Neural cell (in vitro differentiated cells): ENCODE data around the gene DCP1A. TPM values are rescaled to one million over a fixed set of nuclear protein-coding genes. Genes with fewer than 3 reads are reported as not detected.
"Not testable (repeated sequence)": the region's sequence is repeated elsewhere in the genome, so short reads cannot be mapped to it uniquely, and the experiment has no call there.

Experiments used
- H2AFZ ChIP-seq: fragments of 200-600, 300-800 bp; sonication (generic), shearing (Covaris generic); 2 replicates; pipeline ENCODE4 v1.6.0; 2014; ENCODE audit warnings: low read depth, mild to moderate bottlenecking, antibody characterized with exemption, low read length, moderate library complexity
- H3F3A ChIP-seq: fragments of 200-600 bp; shearing (Covaris generic); 2 replicates; pipeline ENCODE4 v1.6.1; 2016; ENCODE audit warnings: mild to moderate bottlenecking, moderate library complexity, mixed read lengths, antibody characterized with exemption, low read length; ENCODE audit not compliant: insufficient read depth, poor library complexity, severe bottlenecking
- H3K27ac ChIP-seq: fragments of 200-600, 300-800 bp; sonication (generic), shearing (Covaris generic); 2 replicates; pipeline ENCODE4 v1.5.1; 2014; ENCODE audit warnings: mild to moderate bottlenecking, low read length, moderate library complexity
- H3K27me3 ChIP-seq: fragments of 300-800, 200-600 bp; sonication (generic), shearing (Covaris generic); 2 replicates; pipeline ENCODE4 v1.6.0; 2014; ENCODE audit warnings: mild to moderate bottlenecking, low read depth, low read length, moderate library complexity; ENCODE audit not compliant: insufficient read depth
- H3K36me3 ChIP-seq: fragments of 300-800, 200-600 bp; sonication (generic), shearing (Covaris generic); 2 replicates; pipeline ENCODE4 v1.5.1; 2014; ENCODE audit warnings: mild to moderate bottlenecking, antibody characterized with exemption, low read length, moderate library complexity; ENCODE audit not compliant: insufficient read depth
- H3K4me2 ChIP-seq: fragments of 300-800, 200-600 bp; sonication (generic), shearing (Covaris generic); 2 replicates; pipeline ENCODE4 v1.6.0; 2014; ENCODE audit warnings: mild to moderate bottlenecking, low read length
- H3K4me3 ChIP-seq: fragments of 300-800, 200-600 bp; sonication (generic), shearing (Covaris generic); 2 replicates; pipeline ENCODE4 v1.5.1; 2014; ENCODE audit warnings: mild to moderate bottlenecking, low read length, moderate library complexity
- H3K79me2 ChIP-seq: fragments of 200-600 bp; shearing (Covaris generic); replicated peaks from 2 replicates; pipeline ENCODE4 v1.6.0; 2014; ENCODE audit warnings: mild to moderate bottlenecking, low read length, moderate library complexity; ENCODE audit not compliant: insufficient read depth
- H3K9ac ChIP-seq: fragments of 300-800, 200-600 bp; sonication (generic), shearing (Covaris generic); 2 replicates; pipeline ENCODE4 v1.6.1; 2016; ENCODE audit warnings: mild to moderate bottlenecking, low read length, mixed read lengths
- H3K9me2 ChIP-seq: fragments of 200-600 bp; shearing (Covaris generic); 2 replicates; pipeline ENCODE4 v1.6.1; 2016; ENCODE audit warnings: mild to moderate bottlenecking, low read length, mixed read lengths; ENCODE audit not compliant: insufficient read depth
- H3K9me3 ChIP-seq: fragments of 200-600, 300-800 bp; sonication (generic), shearing (Covaris generic); 2 replicates; pipeline ENCODE4 v1.6.1; 2016; ENCODE audit warnings: mild to moderate bottlenecking, mixed run types, low read length, moderate library complexity, mixed read lengths
- H4K20me1 ChIP-seq: fragments of 200-600 bp; shearing (Covaris generic); 2 replicates; pipeline ENCODE4 v1.6.1; 2016; ENCODE audit warnings: mild to moderate bottlenecking, mixed run types; ENCODE audit not compliant: insufficient read depth
- EP300 ChIP-seq: fragments of 450-650 bp; conservative IDR thresholded peaks from 2 replicates; pipeline ENCODE4 v1.6.1; 2014; ENCODE audit warnings: antibody characterized with exemption, mild to moderate bottlenecking, moderate library complexity; ENCODE audit not compliant: poor library complexity, severe bottlenecking
- MXI1 ChIP-seq: fragments of 450-650 bp; conservative IDR thresholded peaks from 2 replicates; pipeline ENCODE4 v1.6.1; 2014; ENCODE audit warnings: antibody characterized with exemption, mild to moderate bottlenecking; ENCODE audit not compliant: poor library complexity, severe bottlenecking
- POLR2AphosphoS5 ChIP-seq: IDR thresholded peaks from 2 replicates; pipeline ENCODE4 v1.6.1; 2012
- RAD21 ChIP-seq: fragments of 450-650 bp; conservative IDR thresholded peaks from 2 replicates; pipeline ENCODE4 v1.6.1; 2014; ENCODE audit warnings: antibody characterized with exemption, mild to moderate bottlenecking, moderate library complexity
- SMC3 ChIP-seq: fragments of 450-650 bp; conservative IDR thresholded peaks from 2 replicates; pipeline ENCODE4 v1.6.1; 2014; ENCODE audit warnings: antibody characterized with exemption, mild to moderate bottlenecking, moderate library complexity; ENCODE audit not compliant: poor library complexity
- TAF1 ChIP-seq: IDR thresholded peaks from 2 replicates; pipeline ENCODE4 v1.6.1; 2012; ENCODE audit warnings: low read depth
- polyA plus RNA-seq: library from polyadenylated mRNA; depleted of rRNA; stranded (reverse); fragments of >200 nt; gene quantifications from 2 replicates; pipeline ENCODE4 v1.2.3, GENCODE V29; 2014
- TF ChIP-seq, protein P1 (sequence below): fragments of 450-650 bp; IDR thresholded peaks from 2 replicates; pipeline ENCODE4 v1.5.1; 2014; ENCODE audit warnings: antibody characterized with exemption, mild to moderate bottlenecking, moderate library complexity; ENCODE audit not compliant: poor library complexity, severe bottlenecking
- TF ChIP-seq, protein P2 (sequence below): IDR thresholded peaks from 2 replicates; pipeline ENCODE4 v1.6.1; 2012; ENCODE audit warnings: borderline replicate concordance

Gene DCP1A
- polyA plus RNA-seq, 1 donor from 2014 or later = 12.5 TPM

DNA sequence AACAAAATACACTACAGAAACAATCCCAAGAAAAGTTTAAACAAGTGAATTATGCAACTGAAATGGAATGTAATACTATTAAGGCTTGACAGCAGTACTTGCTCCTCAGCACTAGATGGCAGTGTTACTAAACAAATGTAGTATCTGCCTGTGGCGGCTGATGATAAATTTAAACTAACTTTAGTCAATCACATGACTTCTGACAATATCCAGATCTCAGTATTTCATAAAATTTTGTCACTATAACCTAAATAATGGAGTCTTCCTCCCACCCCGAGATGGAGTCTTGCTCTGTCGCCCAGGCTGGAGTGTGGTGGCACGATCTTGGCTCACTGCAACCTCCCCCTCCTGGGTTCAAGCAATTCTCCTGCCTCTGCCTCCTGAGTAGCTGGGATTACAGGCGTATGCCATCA is 47.7 kb downstream of the DCP1A start:
- H3F3A ChIP-seq, H3K9me2 ChIP-seq, H3K4me2 ChIP-seq, H3K9me3 ChIP-seq, H3K79me2 ChIP-seq, H4K20me1 ChIP-seq, H3K27me3 ChIP-seq, H3K27ac ChIP-seq, H3K9ac ChIP-seq, H3K4me3 ChIP-seq, H2AFZ ChIP-seq, H3K36me3 ChIP-seq: not testable (repeated sequence)
- TF ChIP-seq RAD21 (peak; percentile 94), SMC3 (peak; percentile 90)
- TF ChIP-seq, protein P1, sequence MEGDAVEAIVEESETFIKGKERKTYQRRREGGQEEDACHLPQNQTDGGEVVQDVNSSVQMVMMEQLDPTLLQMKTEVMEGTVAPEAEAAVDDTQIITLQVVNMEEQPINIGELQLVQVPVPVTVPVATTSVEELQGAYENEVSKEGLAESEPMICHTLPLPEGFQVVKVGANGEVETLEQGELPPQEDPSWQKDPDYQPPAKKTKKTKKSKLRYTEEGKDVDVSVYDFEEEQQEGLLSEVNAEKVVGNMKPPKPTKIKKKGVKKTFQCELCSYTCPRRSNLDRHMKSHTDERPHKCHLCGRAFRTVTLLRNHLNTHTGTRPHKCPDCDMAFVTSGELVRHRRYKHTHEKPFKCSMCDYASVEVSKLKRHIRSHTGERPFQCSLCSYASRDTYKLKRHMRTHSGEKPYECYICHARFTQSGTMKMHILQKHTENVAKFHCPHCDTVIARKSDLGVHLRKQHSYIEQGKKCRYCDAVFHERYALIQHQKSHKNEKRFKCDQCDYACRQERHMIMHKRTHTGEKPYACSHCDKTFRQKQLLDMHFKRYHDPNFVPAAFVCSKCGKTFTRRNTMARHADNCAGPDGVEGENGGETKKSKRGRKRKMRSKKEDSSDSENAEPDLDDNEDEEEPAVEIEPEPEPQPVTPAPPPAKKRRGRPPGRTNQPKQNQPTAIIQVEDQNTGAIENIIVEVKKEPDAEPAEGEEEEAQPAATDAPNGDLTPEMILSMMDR = peak; percentile 94

DNA sequence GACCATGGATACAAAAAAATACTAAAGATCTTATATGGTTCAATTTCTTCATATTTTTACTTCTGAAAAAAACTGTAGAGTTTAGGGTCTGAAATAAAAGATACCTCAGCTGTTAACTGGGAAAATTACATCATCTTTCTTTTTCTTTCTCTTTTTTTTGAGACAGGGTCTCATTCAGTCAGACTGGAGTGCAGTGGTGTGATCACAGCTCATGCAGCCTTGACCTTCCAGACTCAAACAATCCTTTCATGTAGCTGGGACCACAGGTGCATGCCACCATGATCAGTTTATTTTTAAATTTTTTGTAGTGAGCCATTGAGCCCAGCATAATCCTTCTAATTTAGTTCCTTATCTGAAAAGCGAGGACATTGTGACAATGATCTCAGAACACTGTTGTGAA is 51.9 kb downstream of the DCP1A start:
- no peaks in the 10 kb centered on the region for H3K9me2 ChIP-seq
- H4K20me1 ChIP-seq = no peaks in the 10 kb centered on the region
- no peaks in the 10 kb centered on the region for H3K9me3 ChIP-seq
- no peaks in the 10 kb centered on the region for H3K36me3 ChIP-seq
- H3K9ac ChIP-seq = no peak overlapping the region
- no peak overlapping the region for H2AFZ ChIP-seq
- no peak for TF ChIP-seq EP300
- TF ChIP-seq, protein P2, sequence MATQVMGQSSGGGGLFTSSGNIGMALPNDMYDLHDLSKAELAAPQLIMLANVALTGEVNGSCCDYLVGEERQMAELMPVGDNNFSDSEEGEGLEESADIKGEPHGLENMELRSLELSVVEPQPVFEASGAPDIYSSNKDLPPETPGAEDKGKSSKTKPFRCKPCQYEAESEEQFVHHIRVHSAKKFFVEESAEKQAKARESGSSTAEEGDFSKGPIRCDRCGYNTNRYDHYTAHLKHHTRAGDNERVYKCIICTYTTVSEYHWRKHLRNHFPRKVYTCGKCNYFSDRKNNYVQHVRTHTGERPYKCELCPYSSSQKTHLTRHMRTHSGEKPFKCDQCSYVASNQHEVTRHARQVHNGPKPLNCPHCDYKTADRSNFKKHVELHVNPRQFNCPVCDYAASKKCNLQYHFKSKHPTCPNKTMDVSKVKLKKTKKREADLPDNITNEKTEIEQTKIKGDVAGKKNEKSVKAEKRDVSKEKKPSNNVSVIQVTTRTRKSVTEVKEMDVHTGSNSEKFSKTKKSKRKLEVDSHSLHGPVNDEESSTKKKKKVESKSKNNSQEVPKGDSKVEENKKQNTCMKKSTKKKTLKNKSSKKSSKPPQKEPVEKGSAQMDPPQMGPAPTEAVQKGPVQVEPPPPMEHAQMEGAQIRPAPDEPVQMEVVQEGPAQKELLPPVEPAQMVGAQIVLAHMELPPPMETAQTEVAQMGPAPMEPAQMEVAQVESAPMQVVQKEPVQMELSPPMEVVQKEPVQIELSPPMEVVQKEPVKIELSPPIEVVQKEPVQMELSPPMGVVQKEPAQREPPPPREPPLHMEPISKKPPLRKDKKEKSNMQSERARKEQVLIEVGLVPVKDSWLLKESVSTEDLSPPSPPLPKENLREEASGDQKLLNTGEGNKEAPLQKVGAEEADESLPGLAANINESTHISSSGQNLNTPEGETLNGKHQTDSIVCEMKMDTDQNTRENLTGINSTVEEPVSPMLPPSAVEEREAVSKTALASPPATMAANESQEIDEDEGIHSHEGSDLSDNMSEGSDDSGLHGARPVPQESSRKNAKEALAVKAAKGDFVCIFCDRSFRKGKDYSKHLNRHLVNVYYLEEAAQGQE = no peak
- TF ChIP-seq TAF1 = no peak
- TF ChIP-seq POLR2AphosphoS5 = no peak
- TF ChIP-seq, protein P1 = no peak
- TF ChIP-seq MXI1 = no peak
- TF ChIP-seq SMC3 = no peak
- no peak overlapping the region for H3K27ac ChIP-seq
- no peak overlapping the region for H3K4me3 ChIP-seq
- H3K79me2 ChIP-seq = no peaks in the 10 kb centered on the region
- H3F3A ChIP-seq = no peaks in the 10 kb centered on the region
- no peaks in the 10 kb centered on the region for H3K27me3 ChIP-seq
- H3K4me2 ChIP-seq = no peak overlapping the region
